Upper lobe of right lung (tissue), 1 donor: ENCODE data around the gene AURKA. TPM values are rescaled to one million over a fixed set of nuclear protein-coding genes. Genes with fewer than 3 reads are reported as not detected.

Experiments used
- ATAC-seq: fragments of 200-7000 bp; cut with Tn5 transposase; one replicate; pipeline ENCODE4 v1.9.1; 2020; ENCODE audit warnings: mild to moderate bottlenecking, moderate library complexity
- DNase-seq: peaks from one replicate; pipeline ENCODE4 v3.0.0-alpha.2; 2020
- H3K27ac ChIP-seq: fragments of 200-600 bp; one replicate; pipeline ENCODE4 v1.8.0; 2022
- H3K27me3 ChIP-seq: fragments of 200-600 bp; one replicate; pipeline ENCODE4 v1.8.0; 2022; ENCODE audit warnings: mild to moderate bottlenecking
- H3K36me3 ChIP-seq: fragments of 200-600 bp; one replicate; pipeline ENCODE4 v1.8.0; 2022
- H3K4me1 ChIP-seq: fragments of 200-600 bp; one replicate; pipeline ENCODE4 v1.8.0; 2022
- H3K4me3 ChIP-seq: fragments of 200-600 bp; one replicate; pipeline ENCODE4 v1.8.0; 2022; ENCODE audit warnings: mild to moderate bottlenecking
- H3K9me3 ChIP-seq: fragments of 200-600 bp; one replicate; pipeline ENCODE4 v1.8.0; 2022
- CTCF ChIP-seq: fragments of 200-600 bp; IDR thresholded peaks from one replicate; pipeline ENCODE4 v1.8.0; 2022; ENCODE audit warnings: antibody characterized with exemption
- intact Hi-C: fragments of 100-400 bp; cut with DNase I; formaldehyde crosslinking; loops from one replicate; pipeline ENCODE4 v1.11.0; 2022
- total RNA-seq: library from RNA; stranded (reverse); fragmentation: NEBNext Ultra II Directional; extraction: Animal tissue kit (Norgen Biotek cat#: 25700); gene quantifications from one replicate; pipeline ENCODE4 v1.2.1, GENCODE V29; 2021
- donor health status: DM: no; HTN: yes; CAD: no; lungs with severe emphysema.

AURKA gene
- total RNA-seq, 1 donor from 2014 or later, result 1.5 TPM

- DNase-seq (no peak), ATAC-seq (no peak)
- no peaks in the 10 kb centered on the region for H3K27me3 ChIP-seq
- H3K4me1 ChIP-seq, result no peaks in the 10 kb centered on the region
- intact Hi-C loops, result no loop called here
- TF ChIP-seq CTCF, result no peak
- no peaks in the 10 kb centered on the region for H3K36me3 ChIP-seq
- no peaks in the 10 kb centered on the region for H3K9me3 ChIP-seq
- no peak overlapping the region for H3K27ac ChIP-seq
- no peak overlapping the region for H3K4me3 ChIP-seq
Measured at GRCh38 chr20:56381501-56381900, 10.5 kb downstream of the AURKA start.

GRCh38 chr20:56380375-56380774 lies 11.6 kb downstream of the AURKA start:
- ATAC-seq (peak; percentile 35), DNase-seq (no peak)
- no peaks in the 10 kb centered on the region for H3K36me3 ChIP-seq
- TF ChIP-seq CTCF, result no peak
- no peak overlapping the region for H3K4me3 ChIP-seq
- H3K4me1 ChIP-seq, result no peaks in the 10 kb centered on the region
- no peaks in the 10 kb centered on the region for H3K9me3 ChIP-seq
- H3K27ac ChIP-seq, result no peak overlapping the region
- intact Hi-C loops, result no loop called here
- H3K27me3 ChIP-seq, result no peaks in the 10 kb centered on the region

GRCh38 chr20:56378386-56378785 lies 13.6 kb downstream of the AURKA start:
- H3K4me1 ChIP-seq, result no peaks in the 10 kb centered on the region
- no peak overlapping the region for H3K27ac ChIP-seq
- no peak overlapping the region for H3K4me3 ChIP-seq
- TF ChIP-seq CTCF, result no peak
- ATAC-seq (no peak), DNase-seq (no peak)
- H3K27me3 ChIP-seq, result no peaks in the 10 kb centered on the region
- H3K36me3 ChIP-seq, result no peaks in the 10 kb centered on the region
- H3K9me3 ChIP-seq, result no peaks in the 10 kb centered on the region
- intact Hi-C loops, result no loop called here

GRCh38 chr20:56376331-56376730 lies 15.7 kb downstream of the AURKA start:
- no peak for ATAC-seq
- no peaks in the 10 kb centered on the region for H3K9me3 ChIP-seq

GRCh38 chr20:56373942-56374341 lies 18.1 kb downstream of the AURKA start:
- TF ChIP-seq CTCF, result no peak
- Histone ChIP-seq H3K4me1 (no peaks in the 10 kb centered on the region), H3K36me3 (peaks cover 13% of the 10 kb centered on the region), H3K27ac (no peak overlapping the region), H3K4me3 (no peak overlapping the region), H3K27me3 (no peaks in the 10 kb centered on the region), H3K9me3 (no peaks in the 10 kb centered on the region)
- intact Hi-C loops, result no loop called here
- no peak for DNase-seq
- ATAC-seq, result peak; percentile 84

More at GRCh38 chr20:56376331-56376730, 15.7 kb downstream of the AURKA start:
- no peak for TF ChIP-seq CTCF
- no peak for DNase-seq
- intact Hi-C loops, result no loop called here
- no peaks in the 10 kb centered on the region for H3K27me3 ChIP-seq
- no peaks in the 10 kb centered on the region for H3K4me1 ChIP-seq
- no peaks in the 10 kb centered on the region for H3K36me3 ChIP-seq
- no peak overlapping the region for H3K27ac ChIP-seq
- no peak overlapping the region for H3K4me3 ChIP-seq

GRCh38 chr20:56372850-56373249 lies 19.2 kb downstream of the AURKA start:
- no peak overlapping the region for H3K4me3 ChIP-seq
- intact Hi-C loops, result no loop called here
- no peaks in the 10 kb centered on the region for H3K27me3 ChIP-seq
- DNase-seq (no peak), ATAC-seq (no peak)
- peaks cover 22% of the 10 kb centered on the region for H3K36me3 ChIP-seq
- no peaks in the 10 kb centered on the region for H3K4me1 ChIP-seq
- no peaks in the 10 kb centered on the region for H3K9me3 ChIP-seq
- TF ChIP-seq CTCF, result no peak
- H3K27ac ChIP-seq, result no peak overlapping the region
